Motor neuron (in vitro differentiated cells): Measurements from ENCODE around the gene LRMDA. TPM values are rescaled to one million over a fixed set of nuclear protein-coding genes. Genes with fewer than 3 reads are reported as not detected.

Experiments used
- ATAC-seq, 8 experiments: fragments of 200-7000 bp; cut with Tn5 transposase; replicated peaks in 6 of 8; 2 replicates each; pipeline ENCODE4 v1.8.0; 2021; ENCODE audit warnings: mild to moderate bottlenecking in 8 of 8, moderate library complexity in 8 of 8
- H3K27ac ChIP-seq, 2 donors: fragments of 250-450 bp; sonication (Bioruptor Pico); 2 replicates each; pipeline ENCODE4 v1.9.0; 2021; ENCODE audit warnings: antibody characterized with exemption in 2 of 2, mild to moderate bottlenecking in 2 of 2, moderate library complexity in 1 of 2
- H3K4me1 ChIP-seq, 2 donors: fragments of 250-450 bp; sonication (Bioruptor Pico); replicated peaks in 1 of 2; 2 replicates each; pipeline ENCODE4 v1.6.1; 2021; ENCODE audit warnings: antibody characterized with exemption in 2 of 2, mild to moderate bottlenecking in 2 of 2, moderate library complexity in 1 of 2
- H3K4me3 ChIP-seq, 5 donors: fragments of 250-450 bp; sonication (Bioruptor Pico); 2 replicates each; pipeline ENCODE4 v1.9.0; 2021; ENCODE audit warnings: antibody characterized with exemption in 5 of 5, mild to moderate bottlenecking in 5 of 5, moderate library complexity in 4 of 5
- WGBS, 10 experiments: fragments of 450-650 bp; shearing (Covaris generic); methylation state at CpG; one replicate each; pipeline ENCODE4 v1.0.0; 2022; 5-methylcytosine and 5-hydroxymethylcytosine counted together
- in situ Hi-C, 9 experiments: fragments of 400-800 bp; cut with MboI; loops; one replicate each; pipeline ENCODE4 v1.15.0; 2021; ENCODE audit warnings: low sequenced_read_pairs in 9 of 9, low pct_unique_long_range_greater_than_20kb in 2 of 9; ENCODE audit not compliant: unreplicated experiment in 9 of 9
- total RNA-seq, 8 experiments: library from RNA; unstranded; fragments of 300-600 nt; gene quantifications; 2 replicates each; pipeline versions ENCODE4 v1.2.3 to v1.2.4, GENCODE V29; 2022

LRMDA gene
- total RNA-seq, 8 experiments from 2014 or later: 0.85 to 5.4 (median 2.2) TPM; not detected in 1

DNA sequence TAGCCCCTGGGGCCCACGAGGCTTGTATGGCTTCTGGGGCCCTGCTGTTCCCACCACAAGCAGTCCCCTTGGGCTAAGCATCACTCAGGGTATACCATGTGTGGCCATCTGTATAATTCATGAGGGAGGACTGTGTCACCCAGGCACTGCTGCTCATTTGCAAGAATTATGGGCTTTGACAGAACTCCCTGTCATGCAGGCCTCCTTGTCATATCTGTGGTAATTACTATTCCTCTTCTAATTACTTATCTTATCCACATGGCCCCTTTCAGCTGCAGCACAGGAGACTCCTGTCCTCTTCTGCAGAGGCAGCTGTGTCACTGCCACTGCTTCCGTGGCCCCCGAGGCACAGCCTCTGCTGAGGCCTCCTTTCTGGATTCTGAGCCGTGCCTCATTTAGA lies 46.3 kb downstream of the LRMDA start:
- ATAC-seq: peak in 7 of 8 experiments; percentile 47 to 99 (median 97)
- Histone ChIP-seq H3K4me3 (no peak overlapping the region), H3K27ac (peak overlapping the region; percentile 13 to 41), H3K4me1 (peaks cover 23 to 27% of the 10 kb centered on the region in 2 donors)
- WGBS, 10 experiments: 0 to 96% (median 53%) methylated on average over 1 to 4 of the region's 4 CpGs; no CpG with 5 or more reads in 5 of the 10 experiments
- in situ Hi-C loops: no loop called here

DNA sequence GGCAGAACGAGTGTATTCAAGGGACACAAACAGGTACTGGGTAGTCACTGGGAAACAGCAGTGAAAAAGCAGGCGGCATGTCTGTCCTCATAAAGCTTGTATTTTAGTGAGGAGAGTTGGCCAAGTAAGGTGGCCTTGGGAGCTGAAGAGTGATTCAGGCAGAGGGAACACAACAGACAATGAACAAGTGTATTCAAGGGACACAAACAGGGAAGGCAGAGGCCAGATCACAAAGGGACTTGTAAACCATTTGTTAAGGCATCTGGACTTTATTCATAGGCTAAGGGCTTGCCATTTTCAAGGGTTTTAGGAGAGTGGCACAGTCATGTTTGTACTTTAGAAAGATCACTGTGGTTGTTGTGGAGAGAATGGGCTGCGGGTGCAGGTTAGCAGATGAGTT lies 49.0 kb downstream of the LRMDA start:
- WGBS, 10 experiments: 17 to 90% (median 85%) methylated on average over 1 to 2 of the region's 3 CpGs; no CpG with 5 or more reads in 6 of the 10 experiments
- Histone ChIP-seq H3K4me3 (no peak overlapping the region), H3K27ac (no peak overlapping the region), H3K4me1 (peaks cover 20 to 27% of the 10 kb centered on the region in 2 donors)
- in situ Hi-C loops: no loop called here
- no peak for ATAC-seq

DNA sequence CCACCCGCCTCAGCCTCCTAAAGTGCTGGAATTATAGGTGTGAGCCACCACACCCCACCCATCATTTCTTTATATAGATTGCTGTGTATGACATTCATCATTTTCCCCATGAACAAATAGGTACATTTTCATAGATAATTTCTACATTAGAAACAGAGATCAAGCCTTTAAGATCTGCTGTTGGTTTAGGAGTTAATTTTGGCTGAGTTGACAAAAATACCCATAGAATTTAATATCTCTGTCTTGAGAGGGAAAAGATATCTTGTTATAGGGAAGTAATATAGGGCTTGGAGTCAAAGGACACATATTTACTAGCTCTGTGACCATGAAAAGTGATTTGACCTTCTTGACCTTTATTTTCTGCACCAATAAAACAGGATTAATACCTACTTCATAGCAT lies 51.8 kb downstream of the LRMDA start:
- in situ Hi-C loops: no loop called here

DNA sequence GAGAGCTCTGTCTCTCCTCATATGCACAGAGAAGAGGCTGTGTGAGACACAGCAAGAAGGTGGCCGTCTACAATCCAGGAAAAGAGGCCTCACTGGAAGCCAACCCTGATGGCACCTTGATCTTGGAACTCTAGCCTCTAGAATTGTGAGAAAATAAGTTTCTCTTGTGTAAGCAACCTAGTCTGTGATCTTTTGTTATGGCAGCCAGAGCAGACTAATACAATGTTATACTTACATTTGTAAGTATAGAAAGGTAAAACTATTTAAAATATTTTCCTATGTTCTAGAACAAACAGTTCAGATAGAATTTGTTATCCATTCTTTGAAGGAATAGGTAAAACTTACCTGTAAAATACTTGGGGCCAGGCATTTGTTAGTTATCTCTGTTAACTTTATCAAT lies 53.3 kb downstream of the LRMDA start:
- H3K4me3 ChIP-seq: no peak overlapping the region
- WGBS, 10 experiments: 0 to 100% (median 85%) methylated on average over 1 of the region's 1 CpG; no CpG with 5 or more reads in 4 of the 10 experiments
- in situ Hi-C loops: no loop called here
- H3K27ac ChIP-seq: no peak overlapping the region
- H3K4me1 ChIP-seq: peaks cover 0 to 9% of the 10 kb centered on the region in 2 donors
- no peak for ATAC-seq

More for the DNA sequence above, 51.8 kb downstream of the LRMDA start:
- no peak overlapping the region for H3K4me3 ChIP-seq
- no peak for ATAC-seq
- 83 to 100% (median 100%) methylated on average over 1 of the region's 1 CpG; no CpG with 5 or more reads in 5 of the 10 experiments for WGBS, 10 experiments
- no peak overlapping the region for H3K27ac ChIP-seq
- peaks cover 0 to 13% of the 10 kb centered on the region in 2 donors for H3K4me1 ChIP-seq

DNA sequence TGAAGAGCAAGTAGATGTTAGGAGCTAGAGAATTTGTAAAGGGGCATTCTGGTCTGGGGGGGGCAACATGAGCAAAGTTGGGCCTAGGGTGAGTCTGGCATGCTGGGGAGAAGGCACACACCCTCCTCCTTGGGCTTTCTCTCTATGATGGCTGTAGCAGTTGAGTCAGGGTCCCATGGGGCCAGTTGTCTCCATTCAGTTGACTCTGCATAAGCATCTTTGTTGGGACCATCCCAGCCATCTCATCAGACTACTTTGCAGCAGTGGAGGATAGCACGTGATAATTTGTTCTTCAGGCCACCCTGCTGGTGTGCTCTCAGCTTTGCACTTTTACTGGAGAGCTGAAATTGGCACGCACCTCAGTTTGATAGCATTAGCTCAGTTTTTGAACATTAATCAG lies 55.2 kb downstream of the LRMDA start:
- in situ Hi-C loops: no loop called here
- Histone ChIP-seq H3K4me3 (no peak overlapping the region), H3K4me1 (peaks cover 6 to 19% of the 10 kb centered on the region in 2 donors), H3K27ac (no peak overlapping the region)
- no peak for ATAC-seq
- WGBS, 10 experiments: 66 to 100% (median 80%) methylated on average over 1 to 2 of the region's 2 CpGs; no CpG with 5 or more reads in 4 of the 10 experiments

DNA sequence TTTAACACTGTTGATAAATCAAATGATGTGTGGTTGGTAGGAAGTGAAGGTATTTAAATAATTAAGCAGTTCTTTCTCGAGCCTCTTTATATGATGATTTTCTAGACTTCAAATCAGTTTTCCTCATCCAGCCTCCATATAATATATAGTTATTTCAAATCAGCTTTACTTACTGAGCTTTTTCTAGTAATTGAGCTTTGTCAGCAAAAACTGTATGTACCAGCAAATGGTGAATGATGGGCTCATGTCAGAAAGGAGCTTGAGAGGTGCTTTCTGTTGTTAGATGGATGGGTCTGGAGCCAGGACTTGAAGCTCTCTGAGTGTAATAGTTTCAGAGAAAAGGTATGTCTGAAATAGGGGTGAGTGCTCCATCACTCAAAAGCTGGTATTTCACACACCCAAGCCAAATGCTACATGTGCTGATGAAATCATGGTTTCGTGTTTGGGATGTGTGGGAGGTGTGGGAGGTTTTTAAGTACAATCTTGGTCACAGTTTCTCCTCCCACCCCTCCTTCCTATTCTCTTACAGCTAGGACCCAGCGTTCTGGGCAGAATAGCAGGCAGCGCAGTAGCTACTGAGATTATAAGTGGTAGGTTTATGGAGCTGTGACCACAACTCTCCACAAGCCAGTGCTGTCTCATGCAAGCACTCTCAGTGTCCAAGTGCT lies 55.8 kb downstream of the LRMDA start:
- Histone ChIP-seq H3K27ac (no peak overlapping the region), H3K4me1 (peaks cover 11 to 23% of the 10 kb centered on the region in 2 donors), H3K4me3 (no peak overlapping the region)
- WGBS, 10 experiments: 20 to 100% (median 89%) methylated on average over 1 to 3 of the region's 4 CpGs; no CpG with 5 or more reads in 3 of the 10 experiments
- in situ Hi-C loops: no loop called here
- ATAC-seq: peak in 3 of 8 experiments; percentile 43 to 70 (median 45)

DNA sequence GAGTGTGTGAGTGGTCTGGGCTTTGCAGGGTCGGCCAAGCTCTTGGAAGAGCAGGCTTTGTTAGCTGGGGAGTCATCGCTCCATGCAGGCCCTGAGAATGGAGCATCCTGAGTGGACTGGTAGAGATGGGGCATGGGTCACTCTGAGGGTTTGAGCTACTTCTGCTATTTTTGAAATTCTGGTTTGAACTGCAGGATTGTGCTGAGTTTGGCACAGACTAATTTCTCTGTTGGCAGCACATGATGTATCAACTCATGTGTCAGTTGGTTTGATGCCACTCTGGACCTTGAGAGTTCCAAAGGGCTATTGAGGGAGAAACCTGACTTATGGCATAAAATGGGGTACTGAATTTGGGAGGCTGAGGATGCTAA lies 56.3 kb downstream of the LRMDA start:
- Histone ChIP-seq H3K27ac (no peak overlapping the region), H3K4me1 (peaks cover 11 to 23% of the 10 kb centered on the region in 2 donors), H3K4me3 (no peak overlapping the region)
- 0 to 100% (median 80%) methylated on average over 1 of the region's 2 CpGs; no CpG with 5 or more reads in 7 of the 10 experiments for whole genome bisulfite sequencing, 10 experiments
- no peak for ATAC-seq
- in situ Hi-C loops: no loop called here

DNA sequence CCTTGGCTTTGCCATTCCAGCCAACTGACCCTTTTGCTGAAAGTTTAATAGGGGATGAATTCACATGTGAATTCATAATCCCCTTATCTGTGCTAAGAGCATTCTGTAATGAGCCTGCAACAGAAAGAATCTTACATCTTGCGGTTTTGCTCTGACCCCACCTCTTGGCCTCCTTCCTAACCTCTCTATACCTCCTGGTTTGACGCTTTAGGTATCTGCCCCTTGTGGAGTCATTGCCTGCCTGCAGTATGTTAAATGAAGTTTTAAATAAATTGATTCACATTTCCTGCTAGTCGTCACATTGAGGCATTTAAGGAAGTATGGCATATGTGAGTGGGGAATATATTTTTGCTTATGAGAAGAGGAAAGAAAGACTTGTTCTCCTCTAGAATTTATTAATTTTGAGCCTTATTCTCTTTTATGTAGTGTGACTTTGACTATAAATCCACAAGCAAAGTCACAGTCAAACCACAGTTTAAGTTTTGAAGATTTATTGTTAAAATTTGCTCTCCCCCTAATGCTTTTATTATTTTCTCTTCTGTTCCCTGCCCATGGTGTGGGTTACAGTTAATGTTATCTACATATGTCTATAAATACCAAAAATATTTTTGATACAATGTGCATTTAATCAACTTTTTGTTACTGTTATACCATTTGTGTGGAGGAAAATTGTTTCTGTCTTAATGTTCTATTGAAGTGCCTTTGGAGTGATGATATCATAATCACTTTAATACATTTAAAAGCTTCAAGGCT lies 60.9 kb downstream of the LRMDA start:
- peak in 3 of 8 experiments; percentile 23 to 65 (median 25) for ATAC-seq
- in situ Hi-C loops: no loop called here

DNA sequence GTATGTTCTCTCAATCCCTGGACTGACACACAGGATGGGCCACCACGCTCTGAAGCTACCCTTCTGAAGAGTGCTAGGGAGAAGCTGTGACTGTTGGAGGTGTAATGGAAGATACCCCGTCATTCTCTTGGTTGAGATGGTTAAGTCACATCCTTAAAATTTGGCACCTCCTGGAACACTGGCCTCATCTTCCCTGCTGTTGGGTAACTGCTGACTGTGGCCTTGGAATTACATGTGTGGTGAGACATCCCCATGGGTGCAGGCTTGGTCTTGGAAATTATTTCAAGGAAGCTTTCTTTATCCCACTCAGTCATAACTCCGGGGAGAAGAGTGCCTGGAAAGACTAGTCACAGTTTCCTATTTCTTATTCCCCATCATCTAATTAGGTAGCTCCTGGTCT lies 62.0 kb downstream of the LRMDA start:
- ATAC-seq: no peak
- peaks cover 11 to 17% of the 10 kb centered on the region in 2 donors for H3K4me1 ChIP-seq
- H3K27ac ChIP-seq: no peak overlapping the region
- no peak overlapping the region for H3K4me3 ChIP-seq
- WGBS, 10 experiments: 0 to 100% (median 92%) methylated on average over 1 to 2 of the region's 3 CpGs; no CpG with 5 or more reads in 6 of the 10 experiments
- in situ Hi-C loops: no loop called here

More for the DNA sequence above, 60.9 kb downstream of the LRMDA start:
- Histone ChIP-seq H3K4me3 (no peak overlapping the region), H3K4me1 (peaks cover 11 to 21% of the 10 kb centered on the region in 2 donors), H3K27ac (no peak overlapping the region)
- 36 to 100% (median 80%) methylated on average over 1 to 3 of the region's 3 CpGs for WGBS, 10 experiments

DNA sequence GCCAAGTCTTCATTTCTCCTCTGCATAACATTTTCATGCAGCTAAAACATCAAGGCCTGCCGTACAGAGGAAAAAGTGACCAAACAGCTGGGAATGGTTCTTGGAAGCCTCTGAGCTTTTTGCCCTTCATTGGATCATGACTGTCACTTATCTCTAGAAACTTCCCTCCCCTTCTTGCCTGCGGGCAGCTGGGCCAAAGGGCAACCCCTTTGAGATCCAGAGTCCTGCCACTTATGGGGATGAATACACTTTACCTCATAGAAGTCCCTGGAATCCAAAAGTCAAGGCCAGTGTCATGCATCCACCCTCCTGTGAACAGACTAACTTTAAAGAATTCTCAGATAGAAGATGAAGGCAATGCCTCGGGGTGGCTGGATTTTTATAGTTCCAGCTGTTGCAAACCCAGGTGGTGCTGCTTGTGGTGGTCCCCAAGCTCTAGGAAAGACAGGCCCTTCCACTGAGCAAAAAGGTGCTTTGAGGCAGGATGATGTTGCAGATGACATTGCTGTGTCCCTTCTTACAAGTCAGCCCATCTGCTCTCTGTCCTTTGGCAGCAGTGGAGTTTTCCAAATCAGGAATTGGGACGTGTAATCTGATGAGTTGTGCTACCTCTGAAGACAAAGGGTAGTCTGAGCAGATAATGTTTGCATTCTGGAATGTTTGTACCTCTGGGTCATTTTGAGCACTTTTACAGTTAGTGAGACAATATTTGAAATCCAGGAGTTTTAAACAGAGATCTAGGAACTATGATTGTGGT lies 64.2 kb downstream of the LRMDA start:
- in situ Hi-C loops: no loop called here
- no peak for ATAC-seq
- 20 to 90% (median 78%) methylated on average over 1 to 4 of the region's 4 CpGs; no CpG with 5 or more reads in 2 of the 10 experiments for WGBS, 10 experiments
- Histone ChIP-seq H3K4me3 (no peak overlapping the region), H3K4me1 (peaks cover 11 to 17% of the 10 kb centered on the region in 2 donors), H3K27ac (no peak overlapping the region)

DNA sequence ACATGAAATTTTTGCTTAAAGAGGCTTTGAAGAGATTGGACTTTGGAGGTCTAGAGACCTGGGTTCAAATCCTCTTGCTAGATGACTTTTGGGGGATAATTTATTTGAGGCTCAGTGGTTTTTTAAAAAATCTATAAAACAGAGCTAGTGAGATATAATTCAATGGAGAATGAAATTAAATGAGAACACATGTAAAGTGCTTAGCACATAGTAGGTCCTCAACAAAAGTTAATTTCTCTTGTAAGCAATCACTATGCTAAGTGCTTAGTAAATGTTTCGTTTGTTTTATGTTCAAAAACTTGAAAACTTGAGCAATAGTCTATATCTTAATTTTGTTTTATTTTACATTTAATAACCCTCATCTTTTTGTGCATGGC lies 64.8 kb downstream of the LRMDA start:
- 33 to 100% (median 83%) methylated on average over 1 of the region's 1 CpG; no CpG with 5 or more reads in 3 of the 10 experiments for WGBS, 10 experiments
- ATAC-seq: no peak
- in situ Hi-C loops: no loop called here
- Histone ChIP-seq H3K4me1 (peaks cover 9 to 12% of the 10 kb centered on the region in 2 donors), H3K4me3 (no peak overlapping the region), H3K27ac (no peak overlapping the region)

DNA sequence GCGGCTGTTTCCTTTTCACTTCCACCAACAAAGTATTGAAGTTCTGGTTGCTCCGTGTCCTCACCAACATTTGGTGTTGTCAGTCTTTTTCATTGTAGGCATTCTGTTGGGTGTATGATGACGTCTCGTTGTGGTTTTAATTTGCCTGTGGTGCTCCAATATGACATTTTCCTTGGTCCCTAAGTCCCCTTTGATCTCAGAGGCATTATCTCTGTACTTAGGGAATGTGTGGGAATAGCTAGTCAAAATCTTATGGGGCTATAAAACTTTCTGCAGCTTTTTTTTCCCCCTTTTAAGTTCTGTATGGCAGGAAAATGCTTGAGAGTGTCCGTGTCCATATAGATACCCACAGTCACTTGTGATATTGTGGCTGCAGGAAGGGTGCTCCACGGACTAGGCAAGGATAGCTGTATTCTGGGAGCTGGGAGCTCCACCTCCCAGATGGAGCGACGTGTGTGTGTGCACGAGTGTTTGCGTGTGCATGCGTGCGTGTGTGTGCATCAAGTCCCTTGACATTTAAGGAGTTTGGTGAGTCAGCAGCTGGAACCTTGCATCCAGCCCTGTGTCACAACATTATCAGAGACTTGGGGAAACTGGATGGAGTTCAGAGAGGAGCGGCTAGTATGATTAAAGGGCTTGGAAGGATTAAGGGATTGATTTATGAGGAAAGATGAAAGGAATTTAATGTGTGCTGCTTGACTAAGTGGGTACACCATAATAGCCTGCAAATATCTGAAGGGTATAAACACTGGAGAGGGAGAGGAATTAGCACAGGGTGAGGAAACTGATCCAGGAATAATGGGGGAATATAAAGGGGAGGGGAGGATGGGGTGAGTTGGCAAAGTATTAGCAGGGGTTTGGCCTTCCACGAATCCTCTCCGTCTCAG lies 66.8 kb downstream of the LRMDA start:
- no peak overlapping the region for H3K4me3 ChIP-seq
- in situ Hi-C loops: no loop called here
- 21 to 89% (median 81%) methylated on average over 1 to 13 of the region's 15 CpGs for WGBS, 10 experiments
- no peak overlapping the region for H3K27ac ChIP-seq
- H3K4me1 ChIP-seq: no peaks in the 10 kb centered on the region
- ATAC-seq: peak in 7 of 8 experiments; percentile 42 to 91 (median 75)
